Pancreas (tissue), 10 donors: ENCODE measurements around the gene PER1. TPM values are rescaled to one million over a fixed set of nuclear protein-coding genes. Genes with fewer than 3 reads are reported as not detected.

Experiments used
- ATAC-seq, 4 donors: fragments of 200-7000 bp; cut with Tn5 transposase; one replicate each; pipeline versions ENCODE4 v1.8.0 to v1.9.1; 2020; ENCODE audit warnings: mild to moderate bottlenecking in 4 of 4, moderate library complexity in 4 of 4
- DNase-seq, 6 donors: peaks; one replicate each; pipeline ENCODE4 v3.0.0-alpha.2; 2020
- FAIRE-seq: peaks from 2 replicates; lab custom pipeline; 2012; peaks lifted over from hg19 to GRCh38; lab: Jason Lieb, UNC
- H3K27ac ChIP-seq, 4 donors: fragments of 200-600 bp; sonication (generic); 1 replicate in 3 of 4; 2 replicates in 1 of 4; pipeline versions ENCODE4 v1.5.0 to v1.8.0; 2020
- H3K27me3 ChIP-seq, 4 donors: fragments of 200-600 bp; one replicate each; pipeline ENCODE4 v1.8.0; 2021
- H3K36me3 ChIP-seq, 3 donors: fragments of 200-600 bp; sonication (generic) in 1 of 3; one replicate each; pipeline versions ENCODE4 v1.5.0 to v1.8.0; 2020 to 2021
- H3K4me1 ChIP-seq, 3 donors: fragments of 200-600 bp; one replicate each; pipeline ENCODE4 v1.8.0; 2021
- H3K4me3 ChIP-seq, 4 donors: fragments of 200-600 bp; sonication (generic) in 2 of 4; one replicate each; pipeline versions ENCODE4 v1.5.0 to v1.8.0; 2020 to 2021
- H3K9me3 ChIP-seq, 4 donors: fragments of 200-600 bp; one replicate each; pipeline ENCODE4 v1.8.0; 2021
- WGBS, 2 donors: extraction: QIAGEN DNeasy Blood & Tissue Kit; methylation state at CpG; one replicate each; pipeline ENCODE4 v1.1.7; 2013; 5-methylcytosine and 5-hydroxymethylcytosine counted together
- intact Hi-C, 3 donors: fragments of 100-400 bp; cut with DNase I; formaldehyde crosslinking; loops; one replicate each; pipeline versions ENCODE4 v1.11.1 to v1.14.2; 2022
- microRNA-seq, 2 donors: library from miRNA; unstranded; fragments of <30 nt; microRNA quantifications; one replicate each; pipeline versions ENCODE4 to v1.1.0, GENCODE V29; 2019 to 2020
- polyA plus RNA-seq, 2 donors: library from polyadenylated mRNA; stranded (reverse); fragments of 200-250 nt; gene quantifications; one replicate each; pipeline ENCODE4 v1.2.3, GENCODE V29; 2013
- total RNA-seq, 6 donors: library from RNA; stranded (reverse); fragmentation: NEBNext Ultra II Directional in 4 of 6; extraction: Animal tissue kit (Norgen Biotek cat#: 25700) in 4 of 6; gene quantifications; one replicate each; pipeline versions ENCODE4 v1.2.1 to v1.2.4, GENCODE V29; 2021 to 2023
- TF ChIP-seq, protein P1 (sequence below), 4 donors: fragments of 200-600 bp; sonication (generic) in 3 of 4; IDR thresholded peaks; one replicate each; pipeline versions ENCODE4 v1.5.0 to v1.8.0; 2021; ENCODE audit warnings: antibody characterized with exemption in 4 of 4
- donor health status: healthy with polysubstance abuse.
- donor health status: DM: no; HTN: no; CAD: no; lungs with moderate emphysema.
- donor health status: DM: no; HTN: no; CAD: no.
- donor health status: control.
- donor health status: control.
- donor health status: Bipolar disorder and iron deficiency.
- donor health status: DM: yes; HTN: yes; CAD: no.
- donor health status: DM: no; HTN: no; CAD: no.
- donor health status: DM: no; HTN: no; CAD: no.
- donor health status: DM: yes; HTN: yes; CAD: no.

Gene PER1
- total and polyA plus RNA-seq, 8 donors: 17.5 to 158 (median 95.1) TPM

DNA sequence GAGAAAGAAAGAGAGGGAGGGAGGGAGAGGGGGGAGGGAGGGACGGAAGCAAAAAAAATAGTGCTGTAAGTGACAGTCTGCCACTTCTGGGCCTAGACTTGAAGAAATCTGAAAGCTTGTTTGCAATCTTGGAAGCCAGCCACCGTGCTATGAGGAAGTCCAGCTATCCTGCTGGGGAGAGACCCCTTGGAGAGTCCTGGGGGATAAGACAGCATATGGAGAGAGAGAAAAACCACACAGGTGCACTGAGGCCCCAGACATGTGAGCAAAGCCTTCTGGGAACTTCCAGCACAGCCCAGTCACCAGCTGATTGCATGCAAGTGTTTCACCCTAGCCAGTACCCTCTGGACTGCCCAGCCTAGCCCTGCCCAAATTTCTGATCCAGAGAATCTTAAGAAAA is 52.1 kb downstream of the PER1 start:
- H3K36me3 ChIP-seq: no peaks in the 10 kb centered on the region
- H3K27ac ChIP-seq: no peak overlapping the region
- FAIRE-seq (no peak), DNase-seq (no peak), ATAC-seq (no peak)
- WGBS, 2 donors: 19 to 32% methylated on average over 2 of the region's 2 CpGs
- no peaks in the 10 kb centered on the region for H3K4me1 ChIP-seq
- H3K9me3 ChIP-seq: no peaks in the 10 kb centered on the region
- H3K4me3 ChIP-seq: no peak overlapping the region
- intact Hi-C loops: no loop called here
- TF ChIP-seq, protein P1, sequence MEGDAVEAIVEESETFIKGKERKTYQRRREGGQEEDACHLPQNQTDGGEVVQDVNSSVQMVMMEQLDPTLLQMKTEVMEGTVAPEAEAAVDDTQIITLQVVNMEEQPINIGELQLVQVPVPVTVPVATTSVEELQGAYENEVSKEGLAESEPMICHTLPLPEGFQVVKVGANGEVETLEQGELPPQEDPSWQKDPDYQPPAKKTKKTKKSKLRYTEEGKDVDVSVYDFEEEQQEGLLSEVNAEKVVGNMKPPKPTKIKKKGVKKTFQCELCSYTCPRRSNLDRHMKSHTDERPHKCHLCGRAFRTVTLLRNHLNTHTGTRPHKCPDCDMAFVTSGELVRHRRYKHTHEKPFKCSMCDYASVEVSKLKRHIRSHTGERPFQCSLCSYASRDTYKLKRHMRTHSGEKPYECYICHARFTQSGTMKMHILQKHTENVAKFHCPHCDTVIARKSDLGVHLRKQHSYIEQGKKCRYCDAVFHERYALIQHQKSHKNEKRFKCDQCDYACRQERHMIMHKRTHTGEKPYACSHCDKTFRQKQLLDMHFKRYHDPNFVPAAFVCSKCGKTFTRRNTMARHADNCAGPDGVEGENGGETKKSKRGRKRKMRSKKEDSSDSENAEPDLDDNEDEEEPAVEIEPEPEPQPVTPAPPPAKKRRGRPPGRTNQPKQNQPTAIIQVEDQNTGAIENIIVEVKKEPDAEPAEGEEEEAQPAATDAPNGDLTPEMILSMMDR (IDR thresholded peaks at IDR 0.05): no peak
- H3K27me3 ChIP-seq: no peaks in the 10 kb centered on the region

DNA sequence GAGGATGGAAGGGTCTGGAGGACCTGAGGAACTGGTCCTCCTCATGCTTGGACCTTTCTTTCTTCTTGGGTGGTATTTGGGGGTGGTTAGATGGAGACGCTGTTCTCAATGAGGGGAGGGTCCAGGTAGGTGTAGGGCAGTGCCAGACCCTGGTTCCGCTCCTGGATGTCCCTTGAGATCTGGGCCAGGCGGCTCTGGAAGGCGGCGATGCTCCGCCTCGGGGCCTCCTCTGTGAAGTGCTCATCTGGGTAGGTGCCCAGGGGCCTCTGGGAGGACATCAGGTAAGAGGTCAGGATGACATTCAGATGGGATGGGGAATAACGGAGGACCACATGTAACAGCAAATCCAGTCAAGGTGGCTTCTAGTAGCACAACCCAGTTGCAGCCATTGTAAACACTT is 55.7 kb downstream of the PER1 start:
- no peak for DNase-seq
- no peak for FAIRE-seq
- ATAC-seq: no peak
- H3K27me3 ChIP-seq: no peaks in the 10 kb centered on the region
- TF ChIP-seq, protein P1 (IDR thresholded peaks at IDR 0.05): no peak
- H3K9me3 ChIP-seq: no peaks in the 10 kb centered on the region
- H3K27ac ChIP-seq: no peak overlapping the region
- H3K36me3 ChIP-seq: no peaks in the 10 kb centered on the region
- no peak overlapping the region for H3K4me3 ChIP-seq
- intact Hi-C loops: no loop called here
- no peaks in the 10 kb centered on the region for H3K4me1 ChIP-seq
- WGBS, 2 donors: 75 to 84% methylated on average over 8 of the region's 8 CpGs

DNA sequence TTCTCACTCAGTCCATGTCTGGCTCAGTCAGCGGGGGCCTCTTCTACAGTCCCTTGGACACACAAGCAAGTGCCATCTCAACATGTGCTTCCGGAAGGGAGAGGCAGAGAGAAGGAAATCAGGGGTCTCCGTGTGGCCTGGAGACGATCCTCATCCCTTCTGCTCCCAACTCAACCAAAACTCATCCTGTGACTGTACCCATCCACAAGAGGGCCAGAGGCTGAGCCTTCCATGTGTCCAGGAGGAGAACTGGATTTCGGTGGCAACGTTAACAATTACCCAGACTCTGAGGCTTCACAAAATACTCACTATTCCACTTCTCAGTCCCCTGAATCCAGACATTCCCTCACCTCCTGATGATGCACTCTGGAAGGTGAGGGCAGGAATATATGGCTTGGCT is 56.8 kb downstream of the PER1 start:
- no peaks in the 10 kb centered on the region for H3K36me3 ChIP-seq
- ATAC-seq (no peak), FAIRE-seq (no peak), DNase-seq (no peak)
- H3K9me3 ChIP-seq: no peaks in the 10 kb centered on the region
- no peaks in the 10 kb centered on the region for H3K4me1 ChIP-seq
- no peaks in the 10 kb centered on the region for H3K27me3 ChIP-seq
- TF ChIP-seq, protein P1 (IDR thresholded peaks at IDR 0.05): no peak
- 63 to 67% methylated on average over 6 of the region's 6 CpGs for WGBS, 2 donors
- H3K27ac ChIP-seq: no peak overlapping the region
- H3K4me3 ChIP-seq: no peak overlapping the region
- intact Hi-C loops: no loop called here

DNA sequence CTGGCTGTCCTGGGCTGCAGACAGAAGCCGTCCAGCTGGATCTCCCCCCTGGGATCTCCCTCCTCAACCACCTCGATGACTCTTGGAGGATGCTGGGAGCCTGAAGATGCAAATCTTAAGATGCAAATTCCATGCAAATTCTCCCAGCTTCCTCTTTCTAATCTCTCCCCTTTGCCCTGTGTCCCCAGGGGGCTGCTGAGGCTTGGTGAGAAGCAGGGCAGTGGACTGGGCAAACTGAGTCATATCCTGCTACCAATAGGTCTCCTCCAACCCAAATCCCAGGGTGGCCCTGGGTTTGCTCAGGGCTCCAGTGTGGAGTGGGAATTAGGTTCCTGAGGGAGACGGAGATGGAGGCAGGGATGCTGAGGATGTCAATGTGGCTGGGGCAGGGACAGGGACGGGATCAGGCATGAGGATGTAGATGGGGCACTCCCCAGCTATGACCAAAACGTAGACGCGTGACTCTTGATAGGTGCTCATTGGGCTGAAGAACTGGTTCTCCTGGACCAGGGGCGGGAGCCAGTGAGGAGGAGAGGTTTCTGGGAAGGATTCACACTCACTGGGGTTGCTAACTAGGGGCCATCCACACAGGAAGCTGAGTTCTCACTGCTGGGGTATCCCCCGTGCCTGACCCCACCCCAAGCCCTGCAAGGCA is 61.0 kb downstream of the PER1 start:
- no peaks in the 10 kb centered on the region for H3K27me3 ChIP-seq
- H3K9me3 ChIP-seq: no peaks in the 10 kb centered on the region
- no peaks in the 10 kb centered on the region for H3K36me3 ChIP-seq
- no peak for FAIRE-seq
- WGBS, 2 donors: 24 to 33% methylated on average over 9 of the region's 9 CpGs
- no peak overlapping the region for H3K27ac ChIP-seq
- TF ChIP-seq, protein P1 (IDR thresholded peaks at IDR 0.05): no peak
- H3K4me1 ChIP-seq: no peaks in the 10 kb centered on the region
- peak in 1 of 6 donors; percentile 13 for DNase-seq
- no peak for ATAC-seq
- H3K4me3 ChIP-seq: no peak overlapping the region
- intact Hi-C loops: no loop called here

Small RNAs within 50 kb of the gene (microRNA-seq; reads per million reads assigned to microRNA genes)
- 1.5 to 18.2 reads per million in 2 donors for gene MIR4521
- gene MIR6883: 0 to 0.39 reads per million in 2 donors

Other genes starting within 250 kb of the PER1 start
- gene RNF227, start 236.1 kb downstream of the PER1 start, total RNA-seq: 1 to 10 TPM; 1.2 to 2.8 (median 2.0) TPM
- 1 to 10 TPM; 1.6 to 3.0 TPM for gene RNF227, start 236.1 kb downstream of the PER1 start, polyA plus RNA-seq
- 1 to 10 TPM in 3 of 6 donors, under 1 TPM in 3; 0.51 to 1.6 (median 0.98) TPM for gene KCNAB3, start 222.5 kb downstream of the PER1 start, total RNA-seq
- gene KCNAB3, start 222.5 kb downstream of the PER1 start, polyA plus RNA-seq: 1 to 10 TPM; 4.7 to 8.1 TPM
- gene TRAPPC1, start 220.5 kb downstream of the PER1 start, total RNA-seq: 10 to 100 TPM; 27.3 to 67.1 (median 39.2) TPM
- 10 to 100 TPM; 56.0 to 66.0 TPM for gene TRAPPC1, start 220.5 kb downstream of the PER1 start, polyA plus RNA-seq
- gene CNTROB, start 220.2 kb downstream of the PER1 start, total RNA-seq: 10 to 100 TPM in 2 of 6 donors, 1 to 10 TPM in 4; 5.8 to 17.9 (median 8.5) TPM
- 10 to 100 TPM; 30.8 to 46.1 TPM for gene CNTROB, start 220.2 kb downstream of the PER1 start, polyA plus RNA-seq
- gene GUCY2D, start 149.8 kb downstream of the PER1 start, total RNA-seq: under 1 TPM in 4 of 6 donors, not detected in 2; 0.22 to 0.47 (median 0.28) TPM
- gene GUCY2D, start 149.8 kb downstream of the PER1 start, polyA plus RNA-seq: under 1 TPM; 0.02 to 0.04 TPM
- 1 to 10 TPM in 1 of 6 donors, under 1 TPM in 4, not detected in 1; 0.09 to 4.7 (median 0.37) TPM for gene ALOX15B, start 113.3 kb downstream of the PER1 start, total RNA-seq
- gene ALOX15B, start 113.3 kb downstream of the PER1 start, polyA plus RNA-seq: under 1 TPM; 0.05 to 0.19 TPM
- gene ALOX12B, start 64.7 kb downstream of the PER1 start, total RNA-seq: under 1 TPM in 1 of 6 donors, not detected in 5; 0.31 TPM
- gene ALOX12B, start 64.7 kb downstream of the PER1 start, polyA plus RNA-seq: under 1 TPM in 1 of 2 donors, not detected in 1; 0.16 TPM
- gene ALOXE3, start 33.9 kb downstream of the PER1 start, total RNA-seq: not detected
- under 1 TPM in 1 of 2 donors, not detected in 1; 0.35 TPM for gene ALOXE3, start 33.9 kb downstream of the PER1 start, polyA plus RNA-seq
- not detected for gene HES7, start 28.3 kb downstream of the PER1 start, total RNA-seq
- under 1 TPM; 0.08 to 0.16 TPM for gene HES7, start 28.3 kb downstream of the PER1 start, polyA plus RNA-seq
- 10 to 100 TPM; 19.5 to 35.7 (median 29.6) TPM for gene VAMP2, start 10.5 kb upstream of the PER1 start, total RNA-seq
- gene VAMP2, start 10.5 kb upstream of the PER1 start, polyA plus RNA-seq: 10 to 100 TPM; 29.8 to 82.0 TPM
- gene TMEM107, start 24.0 kb upstream of the PER1 start, total RNA-seq: 10 to 100 TPM in 1 of 6 donors, 1 to 10 TPM in 5; 5.2 to 10.2 (median 6.3) TPM
- gene TMEM107, start 24.0 kb upstream of the PER1 start, polyA plus RNA-seq: 10 to 100 TPM in 1 of 2 donors, 1 to 10 TPM in 1; 5.7 to 11.1 TPM
- 10 to 100 TPM in 1 of 6 donors, 1 to 10 TPM in 5; 4.9 to 10.4 (median 6.9) TPM for gene BORCS6, start 37.8 kb upstream of the PER1 start, total RNA-seq
- gene BORCS6, start 37.8 kb upstream of the PER1 start, polyA plus RNA-seq: 1 to 10 TPM; 4.5 to 6.1 TPM
- 1 to 10 TPM in 1 of 6 donors, under 1 TPM in 2, not detected in 3; 0.47 to 2.0 (median 0.95) TPM for gene AURKB, start 58.2 kb upstream of the PER1 start, total RNA-seq
- under 1 TPM; 0.40 to 0.72 TPM for gene AURKB, start 58.2 kb upstream of the PER1 start, polyA plus RNA-seq
- gene CTC1, start 95.7 kb upstream of the PER1 start, total RNA-seq: 10 to 100 TPM; 15.4 to 40.8 (median 17.3) TPM
- gene CTC1, start 95.7 kb upstream of the PER1 start, polyA plus RNA-seq: 10 to 100 TPM; 22.6 to 42.6 TPM
- 10 to 100 TPM; 11.5 to 21.4 (median 18.7) TPM for gene PFAS, start 96.9 kb upstream of the PER1 start, total RNA-seq
- gene PFAS, start 96.9 kb upstream of the PER1 start, polyA plus RNA-seq: 10 to 100 TPM; 11.7 to 21.1 TPM
- gene RANGRF, start 136.3 kb upstream of the PER1 start, total RNA-seq: 10 to 100 TPM in 1 of 6 donors, 1 to 10 TPM in 5; 2.8 to 14.5 (median 6.6) TPM
- 10 to 100 TPM; 14.0 to 27.4 TPM for gene RANGRF, start 136.3 kb upstream of the PER1 start, polyA plus RNA-seq
- 10 to 100 TPM in 1 of 6 donors, 1 to 10 TPM in 5; 1.1 to 12.2 (median 2.7) TPM for gene SLC25A35, start 143.0 kb upstream of the PER1 start, total RNA-seq
- 1 to 10 TPM; 7.3 to 9.5 TPM for gene SLC25A35, start 143.0 kb upstream of the PER1 start, polyA plus RNA-seq
- 1 to 10 TPM; 1.7 to 3.2 (median 2.0) TPM for gene ARHGEF15, start 157.8 kb upstream of the PER1 start, total RNA-seq
- gene ARHGEF15, start 157.8 kb upstream of the PER1 start, polyA plus RNA-seq: 10 to 100 TPM; 12.4 to 23.9 TPM
- not detected for gene ODF4, start 187.4 kb upstream of the PER1 start, total RNA-seq
- not detected for gene ODF4, start 187.4 kb upstream of the PER1 start, polyA plus RNA-seq
- gene RPL26, start 230.8 kb upstream of the PER1 start, total RNA-seq: 1,000 to 10,000 TPM in 3 of 6 donors, 100 to 1,000 TPM in 3; 608 to 1,143 (median 994) TPM
- gene RPL26, start 230.8 kb upstream of the PER1 start, polyA plus RNA-seq: 1,000 to 10,000 TPM; 1,120 to 1,890 TPM
- not detected for gene RNF222, start 245.4 kb upstream of the PER1 start, total RNA-seq
- gene RNF222, start 245.4 kb upstream of the PER1 start, polyA plus RNA-seq: not detected